ENCODE measurements around the gene FNDC1.

The FNDC1 gene

DNA sequence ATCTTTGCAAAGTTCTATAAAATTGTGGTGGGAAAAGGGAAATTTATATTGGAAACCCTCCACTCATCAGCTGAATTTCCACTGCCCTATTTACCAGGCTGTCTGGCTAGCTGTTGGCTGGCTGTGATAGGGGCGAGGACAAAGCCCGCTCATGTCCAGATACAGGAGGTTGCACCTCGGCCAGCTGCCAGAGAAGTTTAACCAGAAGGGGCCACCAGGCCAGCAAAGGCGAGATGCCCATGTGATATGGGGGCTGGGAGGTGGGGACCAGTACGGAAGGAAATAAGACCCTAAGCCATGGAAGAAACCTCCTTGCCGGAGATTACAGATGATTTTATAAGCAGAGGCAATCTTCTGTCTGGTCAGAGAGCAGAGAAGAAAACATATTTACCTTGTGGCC lies 143.8 kb downstream of the FNDC1 start:
- ATAC-seq, result no peak
- Mint-ChIP-seq H3K4me3 (no peak overlapping the region), H3K9me3 (no peaks in the 10 kb centered on the region), H3K27me3 (peaks cover 16% of the 10 kb centered on the region), H3K27ac (no peak overlapping the region), H3K4me1 (no peaks in the 10 kb centered on the region)
- no peak for DNase-seq

DNA sequence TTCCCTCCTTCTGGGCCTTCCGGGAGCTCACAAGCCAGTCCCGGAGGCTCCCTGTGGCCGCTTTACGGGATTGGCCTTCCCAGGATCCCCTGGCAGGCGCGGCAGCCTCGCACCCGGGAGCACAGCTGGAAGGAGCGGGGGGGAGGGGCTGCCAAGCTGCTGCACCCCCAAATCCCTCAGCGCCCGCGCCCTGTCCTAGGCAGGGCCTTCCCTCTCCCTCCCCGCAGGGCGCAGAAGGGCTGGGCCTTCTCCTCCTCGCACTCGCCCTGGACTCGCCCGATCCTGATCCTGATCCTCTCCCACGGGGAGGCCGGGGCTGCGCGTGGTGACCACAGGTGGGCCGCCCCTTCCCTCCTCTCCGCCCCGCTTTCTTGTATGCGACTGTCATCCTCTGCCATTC lies 146.4 kb downstream of the FNDC1 start:
- Mint-ChIP-seq H3K27me3 (peaks cover 34% of the 10 kb centered on the region), H3K4me1 (no peaks in the 10 kb centered on the region), H3K9me3 (no peaks in the 10 kb centered on the region), H3K27ac (no peak overlapping the region), H3K4me3 (no peak overlapping the region)
- peak; percentile 69 for ATAC-seq
- DNase-seq, result no peak

DNA sequence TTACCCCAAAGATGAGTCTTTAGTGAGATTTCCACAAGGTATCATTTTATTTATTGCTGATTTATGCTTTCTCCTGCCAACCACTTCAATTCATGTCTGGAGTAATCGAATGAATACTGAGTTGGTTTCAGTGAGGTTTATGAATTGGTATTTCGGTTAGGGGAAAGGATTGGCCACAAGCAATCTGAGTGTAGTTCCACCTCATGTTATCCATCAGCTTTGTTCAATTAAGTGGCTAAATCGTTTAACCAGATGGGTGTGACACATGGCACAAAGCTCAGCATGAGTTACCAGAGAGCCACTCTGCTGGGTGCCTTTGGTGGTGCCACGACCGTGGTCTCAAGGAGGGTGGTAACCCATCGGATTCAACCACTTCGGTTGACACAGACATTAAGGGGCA lies 148.2 kb downstream of the FNDC1 start:
- H3K4me3 Mint-ChIP-seq, result no peak overlapping the region
- H3K27ac Mint-ChIP-seq, result no peak overlapping the region
- peaks cover 34% of the 10 kb centered on the region for H3K27me3 Mint-ChIP-seq
- DNase-seq (no peak), ATAC-seq (no peak)
- H3K9me3 Mint-ChIP-seq, result no peaks in the 10 kb centered on the region
- H3K4me1 Mint-ChIP-seq, result no peaks in the 10 kb centered on the region

DNA sequence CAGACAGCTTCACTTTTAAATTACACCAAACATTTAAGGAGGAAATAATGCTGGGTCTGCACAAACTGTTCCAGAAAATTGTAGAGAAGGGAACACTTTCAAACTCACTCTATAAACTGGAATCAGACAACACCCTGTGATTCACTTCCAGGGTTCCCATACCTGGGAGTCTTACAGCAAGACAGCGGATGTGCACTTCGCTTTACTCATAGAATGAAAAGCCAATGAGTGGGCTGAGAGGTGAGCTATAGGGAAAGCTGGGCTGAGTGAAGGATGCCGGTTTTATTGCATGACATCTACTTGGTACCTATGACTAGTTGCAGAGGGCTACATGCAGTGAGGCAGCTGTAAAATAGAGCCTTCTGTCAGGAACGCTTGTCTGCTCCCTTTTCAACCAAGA lies 152.1 kb downstream of the FNDC1 start:
- Mint-ChIP-seq H3K27ac (no peak overlapping the region), H3K4me1 (no peaks in the 10 kb centered on the region), H3K27me3 (peaks cover 28% of the 10 kb centered on the region), H3K9me3 (no peaks in the 10 kb centered on the region), H3K4me3 (no peak overlapping the region)
- DNase-seq (no peak), ATAC-seq (no peak)
